Stomach smooth muscle (tissue), 2 donors: ENCODE data around the gene EYS.

Source experiments
- H3K27ac ChIP-seq: one replicate; pipeline ENCODE4 v1.7.0; 2013; ENCODE audit warnings: mild to moderate bottlenecking, low read length, inconsistent platforms
- H3K27me3 ChIP-seq, 2 donors: one replicate each; pipeline ENCODE4 v1.7.0; 2013; ENCODE audit warnings: low read length in 2 of 2; ENCODE audit not compliant: insufficient read depth in 2 of 2, control insufficient read depth in 1 of 2
- H3K36me3 ChIP-seq, 2 donors: one replicate each; pipeline ENCODE4 v1.7.0; 2013; ENCODE audit warnings: low read length in 2 of 2; ENCODE audit not compliant: control insufficient read depth in 2 of 2, insufficient read depth in 2 of 2
- H3K4me1 ChIP-seq: one replicate; pipeline ENCODE4 v1.7.0; 2013; ENCODE audit warnings: low read length; ENCODE audit not compliant: control insufficient read depth, insufficient read depth
- H3K4me3 ChIP-seq, 2 donors: one replicate each; pipeline ENCODE4 v1.7.0; 2013; ENCODE audit warnings: low read length in 2 of 2
- H3K9ac ChIP-seq, 2 donors: one replicate each; pipeline ENCODE4 v1.7.0; 2013; ENCODE audit warnings: low read length in 2 of 2, mild to moderate bottlenecking in 1 of 2
- H3K9me3 ChIP-seq, 2 donors: one replicate each; pipeline ENCODE4 v1.7.0; 2013; ENCODE audit warnings: low read length in 2 of 2; ENCODE audit not compliant: control insufficient read depth in 2 of 2
- donor health status: healthy.
- donor health status: Pancreatic carcinoma.

The EYS gene

GRCh38 chr6:64522859-64523258, 1184.2 kb downstream of the EYS start:
- Histone ChIP-seq H3K9ac (no peak overlapping the region), H3K9me3 (no peaks in the 10 kb centered on the region), H3K27ac (no peak overlapping the region), H3K4me1 (no peaks in the 10 kb centered on the region), H3K4me3 (no peak overlapping the region), H3K27me3 (no peaks in the 10 kb centered on the region), H3K36me3 (no peaks in the 10 kb centered on the region)

GRCh38 chr6:64520050-64520449, 1187.0 kb downstream of the EYS start:
- no peaks in the 10 kb centered on the region for H3K36me3 ChIP-seq
- H3K9me3 ChIP-seq, result no peaks in the 10 kb centered on the region
- no peaks in the 10 kb centered on the region for H3K4me1 ChIP-seq
- H3K27me3 ChIP-seq, result no peaks in the 10 kb centered on the region
- no peak overlapping the region for H3K9ac ChIP-seq
- H3K27ac ChIP-seq, result no peak overlapping the region
- H3K4me3 ChIP-seq, result no peak overlapping the region

GRCh38 chr6:64516393-64516792, 1190.6 kb downstream of the EYS start:
- H3K36me3 ChIP-seq, result no peaks in the 10 kb centered on the region
- H3K9ac ChIP-seq, result no peak overlapping the region
- no peak overlapping the region for H3K4me3 ChIP-seq
- no peaks in the 10 kb centered on the region for H3K4me1 ChIP-seq
- H3K27me3 ChIP-seq, result no peaks in the 10 kb centered on the region
- no peaks in the 10 kb centered on the region for H3K9me3 ChIP-seq
- H3K27ac ChIP-seq, result no peak overlapping the region

- Histone ChIP-seq H3K9ac (no peak overlapping the region), H3K4me3 (no peak overlapping the region), H3K36me3 (no peaks in the 10 kb centered on the region), H3K27ac (no peak overlapping the region), H3K27me3 (no peaks in the 10 kb centered on the region), H3K9me3 (no peaks in the 10 kb centered on the region), H3K4me1 (no peaks in the 10 kb centered on the region)
Measured at GRCh38 chr6:64507661-64508060, 1199.4 kb downstream of the EYS start.

GRCh38 chr6:64505312-64505711, 1201.7 kb downstream of the EYS start:
- Histone ChIP-seq H3K4me1 (no peaks in the 10 kb centered on the region), H3K27ac (no peak overlapping the region), H3K36me3 (no peaks in the 10 kb centered on the region), H3K4me3 (no peak overlapping the region), H3K9ac (no peak overlapping the region), H3K9me3 (no peaks in the 10 kb centered on the region), H3K27me3 (no peaks in the 10 kb centered on the region)

GRCh38 chr6:64504503-64504902, 1202.5 kb downstream of the EYS start:
- no peaks in the 10 kb centered on the region for H3K4me1 ChIP-seq
- H3K9ac ChIP-seq, result no peak overlapping the region
- no peak overlapping the region for H3K27ac ChIP-seq
- no peaks in the 10 kb centered on the region for H3K27me3 ChIP-seq
- H3K36me3 ChIP-seq, result no peaks in the 10 kb centered on the region
- no peaks in the 10 kb centered on the region for H3K9me3 ChIP-seq
- no peak overlapping the region for H3K4me3 ChIP-seq

GRCh38 chr6:64502801-64503200, 1204.2 kb downstream of the EYS start:
- Histone ChIP-seq H3K4me3 (no peak overlapping the region), H3K27ac (no peak overlapping the region), H3K9me3 (no peaks in the 10 kb centered on the region), H3K36me3 (no peaks in the 10 kb centered on the region), H3K4me1 (no peaks in the 10 kb centered on the region), H3K27me3 (no peaks in the 10 kb centered on the region), H3K9ac (no peak overlapping the region)

GRCh38 chr6:64497634-64498033, 1209.4 kb downstream of the EYS start:
- H3K27ac ChIP-seq, result no peak overlapping the region
- no peaks in the 10 kb centered on the region for H3K27me3 ChIP-seq
- H3K9me3 ChIP-seq, result no peaks in the 10 kb centered on the region

GRCh38 chr6:64489763-64490162, 1217.3 kb downstream of the EYS start:
- Histone ChIP-seq H3K9me3 (no peaks in the 10 kb centered on the region), H3K27ac (no peak overlapping the region), H3K36me3 (no peaks in the 10 kb centered on the region), H3K4me3 (no peak overlapping the region), H3K27me3 (no peaks in the 10 kb centered on the region), H3K9ac (no peak overlapping the region), H3K4me1 (no peaks in the 10 kb centered on the region)

More at GRCh38 chr6:64497634-64498033, 1209.4 kb downstream of the EYS start:
- Histone ChIP-seq H3K9ac (no peak overlapping the region), H3K36me3 (no peaks in the 10 kb centered on the region), H3K4me1 (no peaks in the 10 kb centered on the region), H3K4me3 (no peak overlapping the region)

GRCh38 chr6:64486578-64487351, 1220.3 kb downstream of the EYS start:
- H3K4me3 ChIP-seq, result no peak overlapping the region
- H3K4me1 ChIP-seq, result no peaks in the 10 kb centered on the region
- H3K9ac ChIP-seq, result no peak overlapping the region
- no peaks in the 10 kb centered on the region for H3K36me3 ChIP-seq
- H3K27ac ChIP-seq, result no peak overlapping the region
- H3K27me3 ChIP-seq, result no peaks in the 10 kb centered on the region
- H3K9me3 ChIP-seq, result no peaks in the 10 kb centered on the region

- H3K9me3 ChIP-seq, result no peaks in the 10 kb centered on the region
- H3K27ac ChIP-seq, result no peak overlapping the region
- H3K36me3 ChIP-seq, result no peaks in the 10 kb centered on the region
- H3K9ac ChIP-seq, result no peak overlapping the region
- H3K4me1 ChIP-seq, result no peaks in the 10 kb centered on the region
- no peak overlapping the region for H3K4me3 ChIP-seq
- H3K27me3 ChIP-seq, result no peaks in the 10 kb centered on the region
Measured at GRCh38 chr6:64483956-64484499, 1223.0 kb downstream of the EYS start.
